ENCODE data around the gene DTL.

DNA sequence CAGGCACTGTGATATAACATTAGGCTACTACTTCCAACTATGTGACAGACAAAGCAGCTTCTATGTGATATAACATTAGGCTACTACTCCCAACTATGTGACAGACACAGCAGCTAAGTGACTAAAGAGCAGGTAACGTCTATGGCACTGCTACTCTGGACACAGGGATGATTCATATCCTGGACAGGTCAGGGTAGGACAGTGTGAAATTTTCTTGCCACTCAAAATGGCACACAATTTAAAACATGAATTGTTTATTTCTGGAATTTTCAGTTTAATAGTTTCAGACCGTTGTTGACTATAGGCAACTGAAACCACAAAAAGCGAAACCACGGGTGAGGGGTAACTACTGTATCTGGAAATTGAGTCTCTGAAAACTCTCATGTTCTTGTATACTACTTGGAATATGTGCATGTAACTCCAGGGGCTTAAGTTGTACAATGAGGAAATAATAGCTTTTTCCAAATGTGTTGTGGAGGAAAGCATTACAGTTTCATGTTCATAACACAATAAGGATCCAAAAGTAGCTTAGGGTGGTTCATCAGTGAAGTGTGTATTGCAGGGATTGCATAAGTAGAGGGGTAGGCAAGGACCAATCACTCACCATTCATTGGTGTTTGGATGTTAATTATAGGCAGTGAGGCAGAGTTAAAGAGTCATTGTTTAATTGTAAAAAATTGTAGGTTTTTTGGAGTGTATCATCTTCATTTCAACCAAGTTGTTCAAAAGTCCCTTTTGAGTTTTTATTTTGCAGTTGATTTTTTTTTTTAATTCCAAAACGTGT lies 5.3 kb downstream of the DTL start:
- TF ChIP-seq, protein P1, sequence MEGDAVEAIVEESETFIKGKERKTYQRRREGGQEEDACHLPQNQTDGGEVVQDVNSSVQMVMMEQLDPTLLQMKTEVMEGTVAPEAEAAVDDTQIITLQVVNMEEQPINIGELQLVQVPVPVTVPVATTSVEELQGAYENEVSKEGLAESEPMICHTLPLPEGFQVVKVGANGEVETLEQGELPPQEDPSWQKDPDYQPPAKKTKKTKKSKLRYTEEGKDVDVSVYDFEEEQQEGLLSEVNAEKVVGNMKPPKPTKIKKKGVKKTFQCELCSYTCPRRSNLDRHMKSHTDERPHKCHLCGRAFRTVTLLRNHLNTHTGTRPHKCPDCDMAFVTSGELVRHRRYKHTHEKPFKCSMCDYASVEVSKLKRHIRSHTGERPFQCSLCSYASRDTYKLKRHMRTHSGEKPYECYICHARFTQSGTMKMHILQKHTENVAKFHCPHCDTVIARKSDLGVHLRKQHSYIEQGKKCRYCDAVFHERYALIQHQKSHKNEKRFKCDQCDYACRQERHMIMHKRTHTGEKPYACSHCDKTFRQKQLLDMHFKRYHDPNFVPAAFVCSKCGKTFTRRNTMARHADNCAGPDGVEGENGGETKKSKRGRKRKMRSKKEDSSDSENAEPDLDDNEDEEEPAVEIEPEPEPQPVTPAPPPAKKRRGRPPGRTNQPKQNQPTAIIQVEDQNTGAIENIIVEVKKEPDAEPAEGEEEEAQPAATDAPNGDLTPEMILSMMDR (IDR thresholded peaks at IDR 0.05; ENCODE audit: insufficient read depth, low read depth, low read length): no peak
- TF ChIP-seq EZH2 (IDR thresholded peaks at IDR 0.05; ENCODE audit: insufficient read depth, low read length): no peak

All from astrocyte (in vitro differentiated cells and primary cell).